Measurements from ENCODE around the gene FHDC1.

The FHDC1 gene

GRCh38 chr4:152936446-152937335 is 568 bp downstream of the FHDC1 start:
- DNase-seq, result no peak

DNA sequence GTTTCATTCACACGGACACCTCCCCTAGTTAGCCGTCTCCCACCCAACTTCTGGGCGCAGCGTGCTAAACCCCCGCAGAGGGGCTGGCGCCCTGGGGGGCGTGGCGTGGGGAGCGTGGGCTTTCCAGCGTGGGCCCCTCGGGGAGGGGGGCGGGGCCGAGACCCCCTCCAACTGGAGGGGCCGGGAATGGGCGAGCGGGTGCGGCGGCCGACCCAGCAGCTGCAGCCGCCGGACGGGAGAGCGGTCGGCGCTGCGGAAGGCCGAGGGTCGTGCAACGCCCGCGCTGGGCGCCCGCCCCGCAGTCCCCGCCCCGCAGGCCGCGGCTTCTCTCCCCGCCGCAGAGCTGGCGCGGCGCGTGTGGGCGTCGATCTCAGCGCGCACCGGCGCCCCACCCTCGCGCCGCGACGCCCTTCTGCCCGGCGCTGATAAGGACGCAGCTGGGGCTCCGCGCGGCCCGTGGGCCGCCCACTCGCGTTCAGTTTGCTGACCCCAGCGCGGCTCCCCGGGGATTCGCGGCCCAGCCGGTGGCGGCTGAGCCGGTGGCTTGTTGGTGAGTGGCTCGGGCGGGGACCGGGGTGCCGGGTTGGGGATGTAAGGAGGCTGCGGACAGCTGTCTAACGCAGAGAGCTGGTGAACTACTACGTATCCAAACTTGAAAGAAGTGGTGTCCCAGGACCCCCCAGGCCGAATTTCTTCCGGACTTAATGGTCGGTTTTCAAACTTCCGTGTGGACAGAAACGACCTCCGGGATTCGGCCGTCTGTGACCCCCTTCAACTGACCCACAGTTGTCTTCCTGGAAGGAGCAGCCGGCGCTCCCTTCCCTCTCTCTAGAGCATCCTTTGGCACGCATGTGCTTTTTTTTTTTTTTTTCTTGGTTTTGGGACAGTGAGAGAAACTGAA is 1.5 kb downstream of the FHDC1 start:
- DNase-seq, result no peak

- DNase-seq, result no peak
These were observed 2.3 kb downstream of the FHDC1 start for GRCh38 chr4:152938237-152938947.

- no peak for DNase-seq
These were observed 3.5 kb downstream of the FHDC1 start for GRCh38 chr4:152939621-152940020.

- DNase-seq, result no peak
These were observed 4.3 kb downstream of the FHDC1 start for GRCh38 chr4:152940461-152940860.

DNA sequence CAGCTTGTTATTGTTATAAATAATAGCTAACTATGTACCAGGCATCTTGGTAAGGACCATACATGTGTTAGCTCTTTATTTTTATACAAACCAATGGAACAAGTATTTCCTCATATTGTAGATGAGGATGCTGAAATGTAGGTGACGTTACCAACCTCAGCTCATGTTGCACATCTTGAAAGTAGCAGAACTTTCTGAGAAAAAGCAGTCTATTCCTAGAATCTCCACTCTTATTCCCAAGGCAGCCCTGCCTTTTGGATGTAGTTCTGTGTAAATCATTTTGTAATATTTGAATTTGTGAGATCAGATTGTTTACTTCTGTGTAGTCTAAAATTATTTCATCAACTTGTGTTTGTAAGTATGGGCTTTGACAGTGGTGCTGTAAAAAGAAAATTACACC is 5.3 kb downstream of the FHDC1 start:
- DNase-seq, result no peak

DNA sequence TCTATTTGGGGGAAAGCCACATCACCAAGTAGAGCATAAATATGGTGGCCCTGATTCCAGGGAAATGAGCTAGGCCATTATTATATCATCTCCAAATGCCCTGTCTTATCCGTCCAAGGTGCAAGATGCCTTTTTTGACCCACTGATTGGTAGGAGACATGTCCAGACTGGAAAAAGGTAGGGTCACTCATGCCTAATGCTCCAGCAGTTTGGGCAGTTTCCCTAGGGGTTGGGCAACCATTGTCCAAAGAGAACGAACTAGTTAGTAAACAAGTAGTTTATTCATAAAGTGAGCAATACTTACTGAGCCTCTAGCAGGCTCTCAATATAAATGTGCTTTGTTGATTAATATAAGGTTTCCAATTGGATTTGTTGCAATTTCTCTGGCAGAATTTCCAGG is 6.2 kb downstream of the FHDC1 start:
- no peak for DNase-seq

DNA sequence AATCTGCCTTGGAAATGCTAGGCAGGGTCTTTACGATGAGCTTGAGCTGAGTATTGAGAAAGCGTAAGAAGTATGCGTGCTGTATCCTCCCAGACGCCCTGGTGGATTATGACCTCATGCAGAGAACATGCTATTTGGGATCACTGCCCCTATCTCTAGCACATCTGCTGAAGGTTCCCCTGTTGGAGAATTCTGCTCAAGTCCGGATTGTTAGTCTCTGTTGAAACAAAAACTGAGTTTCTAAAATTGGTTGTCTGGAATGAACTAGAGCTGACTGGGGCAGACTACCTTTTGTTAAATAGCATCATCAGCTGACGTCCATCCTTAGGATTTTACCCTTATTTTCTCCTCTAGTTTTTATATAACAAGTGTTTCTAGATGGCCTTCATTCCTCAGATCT is 7.5 kb downstream of the FHDC1 start:
- no peak for DNase-seq

- DNase-seq, result no peak
These were observed 8.7 kb downstream of the FHDC1 start for GRCh38 chr4:152944666-152945320.

DNA sequence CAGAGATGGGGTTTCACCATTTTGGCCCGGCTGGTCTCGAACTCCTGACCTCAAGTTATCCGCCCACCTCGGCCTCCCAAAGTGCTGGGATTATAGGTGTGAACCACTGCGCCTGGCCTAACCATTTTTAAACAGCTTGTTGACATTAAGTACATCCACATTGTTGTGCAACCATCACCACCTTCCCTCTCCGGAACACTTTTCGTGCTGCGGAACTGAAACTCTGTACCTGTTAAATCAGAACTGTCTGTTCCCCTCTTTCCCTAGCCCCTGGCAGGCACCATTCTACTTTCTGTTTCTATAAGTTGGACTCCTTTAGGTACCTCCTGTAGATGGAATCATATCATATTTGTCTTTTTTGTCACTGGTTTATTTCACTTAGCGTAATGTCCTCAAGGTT is 9.5 kb downstream of the FHDC1 start:
- no peak for DNase-seq

DNA sequence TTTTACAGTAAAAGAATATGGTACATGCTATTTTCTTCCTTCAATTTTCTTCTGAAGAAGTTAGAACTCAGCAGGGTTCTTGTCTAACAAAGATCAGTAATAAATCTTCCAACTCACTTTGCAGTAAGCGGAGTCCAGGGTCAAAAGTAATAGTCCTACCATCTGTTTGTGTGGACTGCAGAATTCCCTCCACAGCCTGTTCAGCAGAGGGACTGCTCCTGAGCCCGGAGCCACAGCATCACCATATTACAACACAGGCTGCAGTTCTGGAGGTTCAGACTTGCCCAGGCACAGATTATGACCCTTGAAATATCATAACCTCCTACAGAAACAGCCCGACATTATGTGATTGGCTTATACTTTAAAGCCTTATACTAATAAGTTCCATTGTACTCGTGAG is 10.3 kb downstream of the FHDC1 start:
- DNase-seq, result no peak

DNA sequence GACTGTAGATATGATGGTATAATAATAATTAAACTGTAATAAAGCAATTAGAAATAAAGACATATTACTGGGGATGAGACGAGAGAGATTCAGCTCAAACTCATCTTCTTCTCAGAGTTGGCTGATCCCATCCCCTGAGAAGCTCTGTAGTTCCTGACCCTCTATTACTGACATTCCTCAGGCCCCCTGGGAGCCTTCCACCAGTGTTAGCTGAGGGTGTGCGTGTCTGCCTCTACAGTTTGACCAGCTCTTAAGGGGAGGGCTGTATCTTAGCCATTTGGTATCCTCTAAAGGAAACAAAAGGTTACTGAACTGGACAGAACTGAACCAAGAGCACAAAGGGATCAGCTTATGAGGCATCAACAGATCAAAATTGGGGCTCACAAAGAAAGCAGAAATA is 11.2 kb downstream of the FHDC1 start:
- DNase-seq, result no peak

GRCh38 chr4:152949930-152950329 is 13.8 kb downstream of the FHDC1 start:
- no peak for DNase-seq

DNA sequence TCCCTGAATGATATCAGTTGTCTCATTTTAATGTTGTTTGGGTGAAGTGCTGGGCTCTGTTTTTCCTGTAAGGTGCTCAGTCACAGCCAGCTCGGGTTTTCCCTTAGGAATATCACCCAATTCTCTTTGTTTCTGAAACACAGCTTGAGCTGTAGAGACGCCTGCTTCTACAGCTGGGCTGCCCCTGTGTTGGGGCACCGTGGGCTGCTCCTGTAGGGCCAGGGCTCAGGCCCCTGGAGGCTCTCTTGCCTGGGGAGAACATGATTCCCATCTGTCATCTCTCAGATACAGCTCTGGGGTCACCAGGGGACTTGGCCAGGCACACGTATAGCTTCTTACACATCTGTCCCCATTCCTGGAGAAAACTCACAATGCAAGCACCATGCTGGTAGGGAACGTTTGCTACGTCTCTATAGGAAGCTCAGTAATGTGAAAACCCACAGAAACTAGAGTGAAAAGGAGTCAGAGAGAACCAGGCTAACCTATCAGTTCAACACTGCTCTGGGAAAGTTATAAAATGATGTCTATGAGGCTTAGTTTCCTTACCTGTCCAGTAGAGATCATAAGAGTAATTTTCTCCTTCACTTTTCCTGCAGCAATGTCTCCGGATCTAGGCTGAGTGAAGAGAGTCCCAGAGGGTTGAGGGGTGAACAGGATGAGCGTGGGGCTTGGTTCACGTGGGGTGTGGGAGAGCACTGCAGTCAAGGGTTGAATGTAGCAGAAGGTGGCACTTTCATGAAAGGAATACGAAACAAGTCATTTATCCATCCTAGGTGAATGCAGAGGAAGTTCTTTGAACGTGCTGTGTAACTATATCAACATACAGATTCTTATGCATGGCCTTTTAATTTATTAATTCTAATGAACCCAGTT is 14.5 kb downstream of the FHDC1 start:
- no peak for DNase-seq

DNA sequence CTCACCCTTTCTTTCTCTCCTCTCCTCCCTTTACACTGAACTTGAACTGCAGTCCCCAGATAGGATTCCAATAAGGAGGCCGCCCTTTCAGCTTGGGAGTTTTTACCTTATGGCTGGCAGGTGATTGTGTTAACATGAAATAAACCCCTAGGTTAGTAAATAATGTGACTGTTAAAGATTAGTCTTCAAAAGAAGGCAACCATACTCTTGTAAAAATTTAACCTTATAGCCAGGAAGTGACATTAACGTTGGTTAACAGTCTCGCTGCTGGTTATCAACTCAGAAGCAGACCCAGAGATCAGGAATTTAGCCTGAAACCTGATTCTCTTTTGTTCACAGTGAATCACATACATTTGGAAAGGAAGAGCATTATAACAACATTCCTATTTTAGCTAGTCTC is 15.2 kb downstream of the FHDC1 start:
- no peak for DNase-seq

- no peak for DNase-seq
These were observed 17.4 kb downstream of the FHDC1 start for GRCh38 chr4:152953514-152953913.

DNA sequence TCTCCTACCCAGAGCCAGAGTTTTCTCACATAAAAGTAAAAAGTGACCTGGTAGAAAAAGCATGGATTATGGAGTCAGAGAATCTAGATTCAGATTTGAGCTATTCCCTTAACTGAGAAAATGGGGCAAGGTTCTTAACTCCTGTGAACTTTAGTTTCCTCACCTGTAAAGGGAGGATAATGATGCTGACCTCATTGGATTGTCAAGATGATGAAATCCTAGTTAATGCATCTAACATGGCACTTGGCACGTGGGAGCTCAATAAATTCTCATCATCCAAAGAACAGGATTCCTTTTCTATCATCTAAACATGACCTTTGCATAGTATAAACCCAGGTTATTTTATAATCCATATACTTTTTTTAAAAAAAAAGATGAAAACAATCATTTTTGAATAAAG is 18.6 kb downstream of the FHDC1 start:
- DNase-seq, result no peak

DNA sequence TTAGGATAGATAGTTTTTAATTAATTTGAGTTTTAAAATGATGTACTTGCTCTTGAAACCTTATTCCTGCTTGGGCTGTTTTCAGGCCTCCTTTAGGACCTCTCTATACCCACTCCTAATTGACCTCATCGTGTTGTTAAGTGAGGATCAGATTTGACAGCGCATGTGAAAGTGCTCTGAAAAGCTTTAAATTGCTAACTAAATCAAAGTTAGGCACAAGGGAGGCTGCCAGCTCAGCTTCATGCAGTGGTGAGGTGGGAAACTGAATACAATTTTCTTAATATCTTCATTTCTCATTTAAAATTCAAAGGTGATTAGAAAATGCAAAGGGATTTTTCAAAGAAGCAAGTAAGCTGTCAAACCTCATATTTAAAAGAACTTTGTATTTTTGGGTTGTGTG is 20.0 kb downstream of the FHDC1 start:
- no peak for DNase-seq

DNA sequence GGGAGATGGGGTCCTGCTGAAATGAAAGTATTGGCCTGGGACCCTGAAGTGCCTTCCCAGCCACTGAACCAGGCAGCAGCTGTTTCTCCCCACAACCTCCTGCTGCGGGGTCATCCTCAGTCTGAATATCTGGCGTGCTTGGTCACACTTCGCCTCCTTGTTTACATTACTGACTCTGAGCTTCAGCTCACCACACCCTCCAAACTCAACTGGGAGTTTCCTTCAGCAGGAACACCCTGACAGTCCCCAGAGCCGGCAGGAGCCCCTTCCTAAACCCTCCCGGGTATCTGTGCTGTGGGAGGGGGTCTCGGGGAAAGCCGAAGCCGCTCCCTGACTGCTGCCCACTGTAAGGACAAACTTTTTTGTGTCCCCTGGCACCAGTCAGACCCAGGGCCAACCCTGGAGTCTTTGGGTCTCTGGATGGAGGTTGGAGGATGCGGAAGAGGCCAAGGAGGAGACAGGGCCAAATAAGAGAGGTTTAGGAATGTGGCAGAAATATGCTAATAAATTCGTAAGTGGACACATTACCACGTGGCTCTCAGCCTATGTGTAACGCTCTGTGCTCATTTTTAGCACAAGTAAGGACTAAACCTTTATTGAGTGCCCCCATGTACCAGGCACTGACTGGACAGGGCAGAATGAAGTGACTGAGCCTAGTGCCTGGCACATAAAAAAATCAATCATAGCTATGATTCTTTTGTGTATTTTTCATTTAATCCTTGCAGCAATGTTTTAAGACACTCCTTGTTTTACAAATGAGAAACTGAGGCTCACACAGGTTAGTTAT is 20.7 kb downstream of the FHDC1 start:
- DNase-seq, result no peak

- DNase-seq, result no peak
These were observed 21.5 kb downstream of the FHDC1 start for GRCh38 chr4:152957437-152958171.
